ENCODE measurements around the gene DBP. TPM values are rescaled to one million over a fixed set of nuclear protein-coding genes. Genes with fewer than 3 reads are reported as not detected.

Gene DBP
- total and polyA plus RNA-seq, 10 of the 15 experiments (the other 5 are each of a cell fraction or from before 2014, with no cell fraction given): 2.0 to 10.6 (median 6.9) TPM

GRCh38 chr19:48678201-48678600, 41.0 kb upstream of the DBP start (continued):
- TF ChIP-seq ZNF687 (IDR thresholded peaks at IDR 0.05): no peak

GRCh38 chr19:48676887-48677286, 39.7 kb upstream of the DBP start:
- DNase-seq (ENCODE audit: low read depth, low spot score): no peak
- RAD21 ChIA-PET (ENCODE audit: unreplicated experiment): interaction anchor here (1.5 kb wide), 1 partner anchor 294 kb away, joined by 3 read pairs; no protein-coding TSS in a partner anchor

More at GRCh38 chr19:48676887-48677286, 39.7 kb upstream of the DBP start:
- POLR2A ChIA-PET: interaction anchor here (1.4 kb wide), 1 partner anchor 36 kb away, joined by 3 read pairs; no protein-coding TSS in a partner anchor
- Histone ChIP-seq H4K20me1 (ENCODE audit: control insufficient read depth, insufficient read depth) (no peaks in the 10 kb centered on the region), H3K4me1 (ENCODE audit: control insufficient read depth, insufficient read depth, low read length) (peaks cover 3% of the 10 kb centered on the region; the same call in 1 of the 2 replicates), H2AFZ (ENCODE audit: control insufficient read depth, low read depth, low read length) (no peak overlapping the region), H3K79me2 (ENCODE audit: control insufficient read depth, insufficient read depth, low read length) (no peaks in the 10 kb centered on the region), H3K9me3 (replicated peaks; ENCODE audit: control insufficient read depth, insufficient read depth, low read length) (no peaks in the 10 kb centered on the region), H3K9ac (ENCODE audit: control insufficient read depth, insufficient read depth, low read length) (no peak overlapping the region), H3K4me3 (no peak overlapping the region), H3K4me2 (ENCODE audit: control insufficient read depth, insufficient read depth) (no peak overlapping the region), H3K27me3 (replicated peaks in 1 of 2; ENCODE audit: control insufficient read depth in 2 of 2, insufficient read depth in 2 of 2, low read length in 1 of 2) (peaks cover 0 to 2% of the 10 kb centered on the region in 2 experiments; a peak in 2 of 4 replicates), H3K36me3 (ENCODE audit: control insufficient read depth in 2 of 2, insufficient read depth in 2 of 2, low read length in 1 of 2) (no peaks in the 10 kb centered on the region), H3K27ac (ENCODE audit: control insufficient read depth, insufficient read depth) (no peak overlapping the region)
- no TSS peak for BruUV-seq (replicated peaks)
- CTCF ChIA-PET: interaction anchor here (0.7 to 2.6 kb wide), 4 partner anchors 31 to 166 kb away, joined by 3 to 11 read pairs (median 4); partner anchors contain the start of gene CA11
- SMC1A ChIA-PET (ENCODE audit: uncharacterized antibody, unreplicated experiment): interaction anchor here (1.3 kb wide), 1 partner anchor 106 kb away, joined by 3 read pairs; no protein-coding TSS in a partner anchor
- no peak for FAIRE-seq
- in situ Hi-C loops (cut with MboI): no loop called here
- intact Hi-C loops (cut with micrococcal nuclease; ENCODE audit: unreplicated experiment): no loop called here
- TF ChIP-seq SUPT20H (IDR thresholded peaks at IDR 0.05; ENCODE audit: borderline replicate concordance, control insufficient read depth, low read depth, low read length): no peak
- TF ChIP-seq ZBED1 (IDR thresholded peaks at IDR 0.05; ENCODE audit: borderline replicate concordance): no peak
- TF ChIP-seq NFYA (IDR thresholded peaks at IDR 0.05; ENCODE audit: borderline replicate concordance, low read depth, low read length): no peak
- TF ChIP-seq HDAC2 (IDR thresholded peaks at IDR 0.05): no peak
- no peak for TF ChIP-seq ZNF592 (IDR thresholded peaks at IDR 0.05)
- no peak for TF ChIP-seq RAD21 (IDR thresholded peaks at IDR 0.05; ENCODE audit: insufficient read depth, low read depth, low read length)
- WGBS (ENCODE audit: insufficient coverage, insufficient replicate concordance, low lambda C conversion rate, missing lambda C conversion rate): 67% methylated on average over 13 of the region's 13 CpGs
- ATAC-seq: no peak
